ENCODE data around the gene MKRN3.
"Not testable (repeated sequence)": the region's sequence is repeated elsewhere in the genome, so short reads cannot be mapped to it uniquely, and the experiment has no call there.

The MKRN3 gene

GRCh38 chr15:23594252-23594770, 28.8 kb downstream of the MKRN3 start:
- no peak for DNase-seq

GRCh38 chr15:23595368-23595767, 29.9 kb downstream of the MKRN3 start:
- DNase-seq, result no peak

- no peak for DNase-seq
These were observed 31.3 kb downstream of the MKRN3 start for GRCh38 chr15:23596736-23597135.

- DNase-seq, result not testable (repeated sequence)
These were observed 31.8 kb downstream of the MKRN3 start for GRCh38 chr15:23597278-23597677.

- no peak for DNase-seq
These were observed 33.6 kb downstream of the MKRN3 start for GRCh38 chr15:23599053-23599452.

GRCh38 chr15:23602124-23602523, 36.6 kb downstream of the MKRN3 start:
- DNase-seq, result no peak

- DNase-seq, result no peak
These were observed 40.8 kb downstream of the MKRN3 start for GRCh38 chr15:23606226-23606625.

GRCh38 chr15:23616536-23616935, 51.1 kb downstream of the MKRN3 start:
- DNase-seq, result no peak
